Cardiac muscle cell (in vitro differentiated cells and primary cell): Measurements from ENCODE around the gene BCAR1. TPM values are rescaled to one million over a fixed set of nuclear protein-coding genes. Genes with fewer than 3 reads are reported as not detected.
"Not testable (repeated sequence)": the region's sequence is repeated elsewhere in the genome, so short reads cannot be mapped to it uniquely, and the experiment has no call there.

Source experiments
- DNase-seq, 2 donors: peaks; one replicate each; pipeline versions ENCODE4 v3.0.0 to v3.0.0-alpha.2; 2010 to 2017; ENCODE audit warnings: low read depth in 1 of 2, low spot score in 1 of 2
- H3K27ac ChIP-seq: fragments of 200-600 bp; sonication (generic); 2 replicates; pipeline ENCODE4 v1.5.1; 2016
- H3K27me3 ChIP-seq: fragments of 200-600 bp; sonication (generic); 2 replicates; pipeline ENCODE4 v1.6.0; 2016; ENCODE audit warnings: control low read depth
- H3K36me3 ChIP-seq: fragments of 200-600 bp; sonication (generic); 2 replicates; pipeline ENCODE4 v1.5.1; 2016; ENCODE audit warnings: control low read depth
- H3K4me1 ChIP-seq: fragments of 200-600 bp; sonication (generic); 2 replicates; pipeline ENCODE4 v1.8.1; 2017; ENCODE audit warnings: low read depth, mild to moderate bottlenecking, mixed run types
- H3K4me3 ChIP-seq: fragments of 200-600 bp; sonication (generic); 2 replicates; pipeline ENCODE4 v1.5.1; 2016; ENCODE audit warnings: mild to moderate bottlenecking
- H3K9me3 ChIP-seq: fragments of 200-600 bp; sonication (generic); 2 replicates; pipeline ENCODE4 v1.5.1; 2017; ENCODE audit warnings: low read depth, mild to moderate bottlenecking, control low read depth
- polyA plus RNA-seq: library from polyadenylated mRNA; unstranded; fragments of >200 nt; fragmentation: Nextera tagmentation; extraction: Ambion mirVana; gene quantifications from 2 replicates; pipeline ENCODE4 v1.2.1, GENCODE V29; 2016
- total RNA-seq: library from RNA; depleted of rRNA; stranded (reverse); fragments of >200 nt; gene quantifications from 2 replicates; pipeline ENCODE4 v1.2.3, GENCODE V29; 2016
- TF ChIP-seq, protein P1 (sequence below): IDR thresholded peaks from 2 replicates; pipeline ENCODE4 v1.5.1; 2012; ENCODE audit warnings: low read depth, mild to moderate bottlenecking, low read length

Gene BCAR1
- total and polyA plus RNA-seq, 2 experiments from 2014 or later: 83.7 to 121 TPM

DNA sequence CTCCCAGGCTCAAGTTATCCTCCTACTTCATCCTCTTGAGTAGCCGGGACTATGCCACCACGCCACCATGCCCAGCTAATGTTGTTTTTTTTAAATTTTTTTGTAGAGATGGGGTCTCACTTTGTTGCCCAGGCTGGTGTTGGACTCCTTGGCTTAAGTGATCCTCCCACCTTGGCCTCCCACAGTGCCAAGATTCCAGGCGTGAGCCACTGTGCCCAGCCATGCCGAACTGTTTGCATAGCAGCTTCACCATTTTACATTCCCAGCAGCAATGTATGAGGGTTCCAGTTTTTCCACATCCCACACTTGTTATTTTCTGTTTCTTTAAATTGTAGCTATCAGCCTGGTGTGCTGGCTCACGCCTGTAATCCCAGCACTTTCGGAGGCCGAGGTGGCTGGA, 34.8 kb downstream of the BCAR1 start:
- no peaks in the 10 kb centered on the region for H3K27me3 ChIP-seq
- no peaks in the 10 kb centered on the region for H3K9me3 ChIP-seq
- H3K4me3 ChIP-seq: no peak overlapping the region
- no peaks in the 10 kb centered on the region for H3K4me1 ChIP-seq
- no peak overlapping the region for H3K27ac ChIP-seq
- DNase-seq: no peak
- H3K36me3 ChIP-seq: no peaks in the 10 kb centered on the region
- TF ChIP-seq, protein P1, sequence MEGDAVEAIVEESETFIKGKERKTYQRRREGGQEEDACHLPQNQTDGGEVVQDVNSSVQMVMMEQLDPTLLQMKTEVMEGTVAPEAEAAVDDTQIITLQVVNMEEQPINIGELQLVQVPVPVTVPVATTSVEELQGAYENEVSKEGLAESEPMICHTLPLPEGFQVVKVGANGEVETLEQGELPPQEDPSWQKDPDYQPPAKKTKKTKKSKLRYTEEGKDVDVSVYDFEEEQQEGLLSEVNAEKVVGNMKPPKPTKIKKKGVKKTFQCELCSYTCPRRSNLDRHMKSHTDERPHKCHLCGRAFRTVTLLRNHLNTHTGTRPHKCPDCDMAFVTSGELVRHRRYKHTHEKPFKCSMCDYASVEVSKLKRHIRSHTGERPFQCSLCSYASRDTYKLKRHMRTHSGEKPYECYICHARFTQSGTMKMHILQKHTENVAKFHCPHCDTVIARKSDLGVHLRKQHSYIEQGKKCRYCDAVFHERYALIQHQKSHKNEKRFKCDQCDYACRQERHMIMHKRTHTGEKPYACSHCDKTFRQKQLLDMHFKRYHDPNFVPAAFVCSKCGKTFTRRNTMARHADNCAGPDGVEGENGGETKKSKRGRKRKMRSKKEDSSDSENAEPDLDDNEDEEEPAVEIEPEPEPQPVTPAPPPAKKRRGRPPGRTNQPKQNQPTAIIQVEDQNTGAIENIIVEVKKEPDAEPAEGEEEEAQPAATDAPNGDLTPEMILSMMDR: no peak

DNA sequence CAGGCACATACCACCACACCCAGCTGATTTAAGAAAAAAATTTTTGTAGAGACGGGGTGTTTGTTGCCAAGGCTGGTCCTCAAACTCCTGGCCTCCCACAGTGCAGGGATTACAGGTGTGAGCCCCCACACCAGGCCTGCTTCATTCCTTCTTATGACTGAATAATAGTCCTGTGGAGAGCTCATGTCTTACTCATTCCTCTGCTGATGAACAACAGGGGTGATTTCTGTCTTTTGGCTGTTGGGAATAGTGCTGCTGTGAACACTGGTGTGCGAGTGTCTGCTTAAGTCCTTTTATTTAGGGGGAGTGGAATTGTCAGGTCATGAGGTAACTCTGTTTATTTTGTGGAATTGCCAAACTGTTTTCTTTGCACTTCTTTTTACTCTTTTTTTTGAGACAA, 35.3 kb downstream of the BCAR1 start:
- H3K4me3 ChIP-seq: no peak overlapping the region
- DNase-seq: no peak
- H3K27ac ChIP-seq: no peak overlapping the region
- TF ChIP-seq, protein P1: no peak
- no peaks in the 10 kb centered on the region for H3K36me3 ChIP-seq
- H3K27me3 ChIP-seq: no peaks in the 10 kb centered on the region
- no peaks in the 10 kb centered on the region for H3K4me1 ChIP-seq
- H3K9me3 ChIP-seq: no peaks in the 10 kb centered on the region

DNA sequence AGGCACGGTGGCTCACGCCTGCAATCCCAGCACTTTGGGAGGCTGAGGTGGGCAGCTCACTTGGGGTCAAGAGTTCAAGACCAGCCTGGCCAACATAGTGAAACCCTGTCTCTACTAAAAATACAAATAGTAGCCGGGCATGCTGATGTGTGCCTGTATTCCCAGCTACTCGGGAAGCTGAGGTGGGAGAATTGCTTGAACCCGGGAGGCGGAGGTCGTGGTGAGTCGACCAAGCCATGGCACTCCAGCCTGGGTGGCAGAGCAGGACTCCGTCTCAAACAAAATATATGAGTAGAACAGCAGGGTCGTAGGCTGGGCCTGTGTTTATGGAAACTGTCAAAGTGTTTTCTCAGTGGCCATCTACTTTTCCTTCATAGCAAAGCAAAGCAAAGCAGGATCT, 40.1 kb downstream of the BCAR1 start:
- not testable (repeated sequence) for DNase-seq, H3K27me3 ChIP-seq, H3K36me3 ChIP-seq

GRCh38 chr16:75209944-75210343, 41.5 kb downstream of the BCAR1 start:
- Histone ChIP-seq H3K4me3 (no peak overlapping the region), H3K9me3 (no peaks in the 10 kb centered on the region), H3K36me3 (no peaks in the 10 kb centered on the region), H3K27ac (no peak overlapping the region), H3K27me3 (no peaks in the 10 kb centered on the region), H3K4me1 (no peaks in the 10 kb centered on the region)
- TF ChIP-seq, protein P1: no peak
- DNase-seq: no peak

More for the DNA sequence above, 40.1 kb downstream of the BCAR1 start:
- H3K4me3 ChIP-seq, H3K9me3 ChIP-seq, H3K27ac ChIP-seq, H3K4me1 ChIP-seq: not testable (repeated sequence)

DNA sequence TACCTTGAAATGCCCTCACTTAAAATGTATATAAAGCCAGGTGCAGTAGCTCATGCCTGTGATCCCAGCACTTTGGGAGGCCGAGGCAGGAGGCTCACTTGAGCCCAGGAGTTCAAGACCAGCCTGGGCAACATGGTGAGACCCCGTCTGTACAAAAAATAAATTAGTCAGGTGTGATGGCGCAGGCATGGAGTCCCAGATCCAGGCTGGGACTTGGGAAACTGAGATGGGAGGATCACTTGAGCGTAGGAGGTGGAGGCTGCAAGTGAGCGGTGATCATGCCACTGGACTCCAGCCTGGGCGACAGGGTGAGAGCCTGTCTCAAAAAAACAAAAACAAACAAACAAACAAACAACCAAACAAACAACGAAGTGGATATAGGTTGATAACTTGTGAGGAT, 41.9 kb downstream of the BCAR1 start:
- not testable (repeated sequence) for H3K27me3 ChIP-seq, H3K27ac ChIP-seq, H3K36me3 ChIP-seq, H3K4me1 ChIP-seq, H3K9me3 ChIP-seq, H3K4me3 ChIP-seq, DNase-seq

GRCh38 chr16:75208861-75209505, 42.4 kb downstream of the BCAR1 start:
- Histone ChIP-seq H3K4me3 (no peak overlapping the region), H3K4me1 (no peaks in the 10 kb centered on the region), H3K9me3 (no peaks in the 10 kb centered on the region), H3K36me3 (no peaks in the 10 kb centered on the region), H3K27me3 (no peaks in the 10 kb centered on the region), H3K27ac (no peak overlapping the region)
- TF ChIP-seq, protein P1: no peak
- no peak for DNase-seq
